ENCODE results near the gene RBM33.
"Not testable (repeated sequence)": the region's sequence is repeated elsewhere in the genome, so short reads cannot be mapped to it uniquely, and the experiment has no call there.

RBM33 gene

GRCh38 chr7:155815332-155816191 is 171.1 kb downstream of the RBM33 start:
- peak; percentile 91 for TF ChIP-seq CTCF (conservative IDR thresholded peaks at IDR 0.05; ENCODE audit: low read depth, low read length)
- no peak for DNase-seq (ENCODE audit: low read depth)
- H3K4me3 ChIP-seq (ENCODE audit: low read length) = no peak overlapping the region

GRCh38 chr7:155816192-155816508 is 171.7 kb downstream of the RBM33 start:
- no peak for TF ChIP-seq CTCF (conservative IDR thresholded peaks at IDR 0.05; ENCODE audit: low read depth, low read length)
- no peak overlapping the region for H3K4me3 ChIP-seq (ENCODE audit: low read length)
- no peak for DNase-seq (ENCODE audit: low read depth)

GRCh38 chr7:155816996-155817395 is 172.5 kb downstream of the RBM33 start:
- no peak for TF ChIP-seq CTCF (conservative IDR thresholded peaks at IDR 0.05; ENCODE audit: low read depth, low read length)
- no peak overlapping the region for H3K4me3 ChIP-seq (ENCODE audit: low read length)
- no peak for DNase-seq (ENCODE audit: low read depth)

GRCh38 chr7:155817515-155817914 is 173.1 kb downstream of the RBM33 start:
- H3K4me3 ChIP-seq (ENCODE audit: low read length); DNase-seq (ENCODE audit: low read depth): not testable (repeated sequence)

GRCh38 chr7:155818154-155818819 is 173.8 kb downstream of the RBM33 start:
- no peak for TF ChIP-seq CTCF (conservative IDR thresholded peaks at IDR 0.05; ENCODE audit: low read depth, low read length)
- DNase-seq (ENCODE audit: low read depth) = no peak
- no peak overlapping the region for H3K4me3 ChIP-seq (ENCODE audit: low read length)

GRCh38 chr7:155818820-155819168 is 174.3 kb downstream of the RBM33 start:
- no peak for DNase-seq (ENCODE audit: low read depth)
- TF ChIP-seq CTCF (conservative IDR thresholded peaks at IDR 0.05; ENCODE audit: low read depth, low read length) = no peak
- H3K4me3 ChIP-seq (ENCODE audit: low read length) = no peak overlapping the region

- no peak for DNase-seq (ENCODE audit: low read depth)
- no peak for TF ChIP-seq CTCF (conservative IDR thresholded peaks at IDR 0.05; ENCODE audit: low read depth, low read length)
- no peak overlapping the region for H3K4me3 ChIP-seq (ENCODE audit: low read length)
These were observed 174.7 kb downstream of the RBM33 start for GRCh38 chr7:155819186-155819585.

All from retinal pigment epithelial cell (primary cell).